Inferior parietal cortex (tissue), 1 donor: ENCODE data around the gene STK38.

Experiments
- DNase-seq: peaks from one replicate; pipeline ENCODE4 v3.0.0-alpha.2; 2016; ENCODE audit errors: extremely low spot score

The STK38 gene

GRCh38 chr6:36563928-36564284, 16.6 kb upstream of the STK38 start:
- no peak for DNase-seq

DNA sequence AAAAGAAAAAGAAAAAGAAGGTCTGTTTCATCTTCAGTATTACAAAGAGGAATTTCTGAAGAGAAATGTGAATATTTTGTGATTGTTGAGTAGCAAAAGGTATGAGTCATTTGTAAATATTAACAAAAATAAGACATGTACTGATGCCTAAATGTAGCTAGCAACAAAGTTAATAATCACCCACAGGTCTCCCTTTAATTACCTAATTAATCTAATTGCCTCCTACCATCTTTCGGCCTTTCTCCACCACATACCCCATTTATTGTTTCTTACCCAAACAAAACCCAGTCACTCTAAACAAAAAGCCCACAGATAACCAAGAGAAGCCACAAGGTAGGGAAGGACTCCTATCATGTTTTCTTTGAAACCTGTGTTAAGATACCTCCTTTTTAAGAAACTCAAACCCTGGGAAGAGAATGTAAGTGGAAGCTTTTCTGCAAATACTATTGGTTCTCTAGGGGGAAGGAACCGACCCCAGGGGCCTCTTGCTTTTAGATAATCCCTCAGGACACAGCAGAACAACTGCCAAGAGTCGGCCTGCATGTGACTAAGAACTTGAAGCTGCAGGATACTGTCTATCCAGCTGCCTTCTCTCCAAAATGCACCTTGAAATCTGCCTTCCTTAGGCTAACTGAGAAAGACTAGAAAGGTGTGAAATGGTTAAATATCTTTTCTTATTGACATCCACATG, 16.1 kb upstream of the STK38 start:
- no peak for DNase-seq

- DNase-seq: no peak
Measured at GRCh38 chr6:36560822-36561221, 13.5 kb upstream of the STK38 start.

DNA sequence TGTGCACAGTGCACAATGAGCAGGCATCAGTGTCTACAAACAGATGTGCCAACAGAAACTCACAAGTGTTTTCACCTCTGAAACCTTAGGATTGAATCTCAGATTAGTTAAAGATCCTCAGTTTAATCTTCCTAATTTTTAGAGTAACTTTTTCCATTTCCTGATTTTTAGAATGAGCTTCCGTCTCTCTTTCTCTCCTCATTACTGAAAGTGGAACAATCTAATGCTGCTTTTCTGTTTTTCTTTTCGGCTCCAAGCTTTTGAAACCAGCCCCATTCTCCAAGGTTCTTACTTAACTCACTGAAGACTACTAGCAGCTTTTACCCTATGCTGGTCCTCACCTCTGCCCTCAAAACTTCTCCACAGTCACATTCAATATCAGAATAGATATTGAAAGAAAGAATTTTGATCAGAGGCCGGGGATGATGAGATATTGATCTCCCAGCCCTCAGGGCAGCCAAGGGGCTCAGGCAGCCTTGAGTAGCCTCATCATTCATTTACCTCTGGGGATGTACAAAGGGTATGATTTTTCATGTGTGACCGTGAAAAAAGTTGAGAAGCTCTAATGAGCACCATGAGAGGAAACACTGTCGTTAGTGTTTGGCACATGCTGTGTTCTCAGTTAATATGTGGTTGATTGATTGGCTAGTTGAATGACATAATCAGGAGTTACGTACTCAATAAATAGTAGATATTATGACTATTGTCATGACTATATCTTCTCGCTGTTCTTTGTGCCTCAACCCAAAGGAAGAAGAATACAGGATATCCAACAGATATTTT, 11.9 kb upstream of the STK38 start:
- DNase-seq: no peak

DNA sequence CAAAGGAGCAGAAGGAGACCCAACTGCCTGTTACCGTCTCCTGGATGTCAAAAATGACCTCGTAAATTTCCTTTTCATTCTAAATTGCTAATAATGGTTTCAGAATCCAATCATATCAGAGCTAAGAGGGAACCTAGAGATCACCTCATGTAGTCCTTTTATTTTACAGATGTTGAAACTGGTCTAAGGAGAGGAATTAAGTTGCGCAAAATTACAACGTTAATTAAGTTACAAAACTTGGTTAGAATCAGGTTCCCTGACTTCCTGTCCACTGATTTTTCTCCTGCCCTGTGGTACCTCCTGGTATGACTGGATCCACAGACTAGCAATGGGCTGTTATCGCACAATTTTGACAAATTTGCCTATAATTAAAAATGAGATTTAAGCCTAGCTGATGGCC, 9.0 kb upstream of the STK38 start:
- DNase-seq: no peak

- no peak for DNase-seq
Measured at GRCh38 chr6:36555750-36556252, 8.5 kb upstream of the STK38 start.

DNA sequence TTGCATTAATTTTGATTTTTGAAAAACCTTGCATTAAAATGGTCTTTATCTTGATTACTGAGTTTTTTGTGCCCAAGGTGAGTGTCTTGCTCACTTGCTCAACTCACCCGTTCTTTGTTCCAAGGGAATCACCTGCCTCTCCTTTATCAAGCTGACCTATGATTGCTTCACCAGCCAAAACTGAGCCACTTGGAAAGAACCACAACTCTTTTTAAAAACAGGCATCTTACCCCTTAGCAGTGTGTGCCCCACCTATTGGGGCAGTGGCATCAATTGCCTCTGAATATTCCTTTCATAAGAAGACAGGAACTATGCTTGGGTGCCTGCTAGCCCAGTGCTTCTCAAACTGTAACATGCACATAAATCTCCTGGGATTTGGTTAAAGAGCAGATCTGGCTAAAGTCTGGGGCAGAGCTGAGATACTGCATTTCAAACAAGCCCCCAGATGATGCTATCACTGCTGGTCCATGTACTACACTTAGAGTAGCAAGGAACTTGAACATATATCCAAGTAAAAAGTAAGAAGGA, 3.3 kb upstream of the STK38 start:
- no peak for DNase-seq

- no peak for DNase-seq
Measured at GRCh38 chr6:36548401-36548743, 1.1 kb upstream of the STK38 start.

- DNase-seq: no peak
Measured at GRCh38 chr6:36547646-36548400, 544 bp upstream of the STK38 start.

DNA sequence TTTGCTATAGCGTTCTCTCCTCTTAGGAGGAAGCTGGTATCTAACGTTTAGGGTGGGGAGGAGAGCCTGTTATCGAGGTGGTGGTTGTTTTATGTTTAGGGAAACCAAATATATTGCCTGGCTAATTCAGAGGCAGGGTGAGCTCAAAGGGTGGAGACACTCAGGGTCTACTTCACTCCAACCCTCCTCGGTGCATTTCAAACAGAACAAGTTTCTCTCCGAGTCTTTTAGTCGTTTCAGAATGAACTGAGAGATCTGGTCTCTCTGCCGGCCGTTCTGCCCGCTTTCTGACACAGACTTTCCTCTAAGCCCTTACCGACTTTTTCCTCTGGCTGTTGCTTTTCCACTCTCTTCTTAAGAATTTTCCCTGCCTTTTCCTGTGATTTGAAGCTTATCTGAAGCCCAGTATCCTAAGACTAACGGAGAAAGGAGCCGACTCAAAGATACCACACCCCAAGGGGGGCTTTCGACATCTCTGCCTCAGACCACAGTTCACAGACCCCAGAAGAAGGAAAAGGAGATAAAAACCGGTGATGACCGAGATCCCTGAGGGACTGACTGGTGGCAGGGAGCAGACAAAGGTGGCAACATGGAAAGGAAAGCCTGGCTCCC, 865 bp downstream of the STK38 start:
- peak; percentile 29 for DNase-seq

GRCh38 chr6:36545767-36546307, 1.4 kb downstream of the STK38 start:
- DNase-seq: peak; percentile 12

GRCh38 chr6:36544228-36544627, 3.1 kb downstream of the STK38 start:
- DNase-seq: no peak

- no peak for DNase-seq
Measured at GRCh38 chr6:36542041-36542440, 5.2 kb downstream of the STK38 start.

DNA sequence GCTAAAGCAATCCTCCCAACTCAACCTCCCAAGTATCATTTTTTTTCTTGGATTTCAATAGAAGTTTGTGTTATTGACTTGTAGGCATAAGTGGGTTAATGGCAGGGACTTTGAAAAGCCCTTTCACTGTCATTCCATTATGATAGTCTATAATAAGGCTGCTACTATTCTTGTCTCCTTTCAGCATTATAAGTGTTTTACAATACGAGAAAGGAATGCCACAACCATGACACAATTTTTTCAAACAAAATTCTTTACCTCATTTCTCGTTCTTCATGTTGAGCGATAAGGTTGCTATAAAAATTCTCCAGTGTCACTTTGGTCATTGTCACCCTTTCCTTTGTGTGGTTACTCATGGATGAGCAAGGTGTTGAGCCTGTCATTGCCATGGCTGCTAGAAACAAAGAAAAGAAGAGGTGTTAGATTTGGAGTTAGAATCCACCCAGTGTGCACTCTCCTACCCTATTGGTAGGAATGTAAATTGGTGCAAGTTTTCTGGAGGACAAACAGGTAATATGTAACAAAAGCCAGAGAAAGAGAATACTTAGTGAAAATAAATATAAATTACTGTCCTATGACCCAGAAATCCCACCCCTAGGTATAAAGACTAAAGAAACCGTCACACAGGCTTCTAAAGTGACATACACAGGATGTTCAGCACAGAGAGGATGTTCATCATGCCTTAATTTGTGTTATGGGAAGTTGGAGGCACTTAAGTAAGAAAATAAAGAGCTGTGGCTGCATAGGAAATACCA, 7.3 kb downstream of the STK38 start:
- DNase-seq: no peak

GRCh38 chr6:36536873-36537547, 10.3 kb downstream of the STK38 start:
- no peak for DNase-seq

DNA sequence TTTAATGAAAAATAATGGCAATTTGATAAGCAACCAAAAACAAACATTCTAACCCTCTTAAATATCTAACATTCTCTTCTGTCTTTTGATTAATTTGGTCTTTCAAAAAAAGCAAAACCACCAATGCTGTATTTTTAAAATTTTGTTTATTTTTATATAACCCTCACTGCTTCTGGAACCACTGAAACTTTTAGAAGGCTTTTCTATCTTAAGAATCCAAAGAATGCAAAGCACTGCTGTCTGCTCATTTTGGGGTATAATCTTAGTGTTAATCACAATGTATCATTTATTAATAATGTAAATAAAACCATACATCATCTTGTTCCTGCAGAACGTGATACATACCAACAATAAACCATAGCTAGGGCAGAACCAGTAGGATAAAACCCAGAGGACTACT, 14.0 kb downstream of the STK38 start:
- DNase-seq: no peak

DNA sequence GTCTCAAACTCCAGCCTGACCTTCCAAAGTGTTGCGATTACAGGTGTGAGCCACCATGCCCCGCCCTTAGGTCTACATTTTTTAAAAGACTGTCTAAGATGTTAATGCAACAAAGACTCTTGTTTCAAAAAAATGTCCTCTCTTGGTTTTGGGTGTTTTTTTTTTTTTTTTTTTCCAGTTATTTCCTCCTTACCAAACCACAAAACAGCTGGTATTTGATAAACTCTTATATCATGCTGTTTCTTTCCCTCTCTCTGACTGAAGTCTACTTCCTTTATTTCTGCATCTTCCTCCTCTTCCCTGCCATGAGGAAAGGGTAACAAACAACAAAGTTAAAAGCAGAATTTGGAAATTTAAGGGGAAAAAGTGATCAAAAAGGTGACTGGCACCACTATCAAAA, 21.2 kb downstream of the STK38 start:
- DNase-seq: no peak

GRCh38 chr6:36525346-36525745, 21.9 kb downstream of the STK38 start:
- DNase-seq: no peak

DNA sequence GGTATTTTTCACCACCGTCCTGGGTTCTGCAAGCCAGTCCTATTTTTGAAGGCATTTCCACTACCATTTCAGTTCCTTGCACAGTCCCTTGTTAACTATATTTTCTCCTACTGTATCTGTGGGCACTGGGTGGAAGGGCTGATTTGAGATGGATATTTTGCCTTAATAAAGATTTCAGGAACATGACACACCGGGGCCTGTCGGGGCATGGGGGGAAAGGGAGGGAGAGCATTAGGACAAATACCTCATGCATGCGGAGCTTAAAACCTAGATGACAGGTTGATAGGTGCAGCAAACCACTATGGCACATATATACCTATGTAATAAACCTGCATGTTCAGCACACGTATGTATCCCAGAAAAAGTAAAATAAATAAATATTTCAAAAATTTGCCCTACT, 22.4 kb downstream of the STK38 start:
- no peak for DNase-seq

GRCh38 chr6:36523936-36524499, 23.3 kb downstream of the STK38 start:
- no peak for DNase-seq
